Measurements from ENCODE around the gene RHOV.
A peak's percentile ranks its signal among the peaks of the same experiment; 100 is the strongest.

- TF ChIP-seq CTCF (IDR thresholded peaks at IDR 0.05) (peak; percentile 32 to 80 (median 54)), POLR2A (IDR thresholded peaks at IDR 0.05) (no peak)
Observed at GRCh38 chr15:40894681-40895448, 20.8 kb upstream of the RHOV start.
